Globus pallidus (tissue), 1 donor: Measurements from ENCODE around the gene GCFC2.
"Not testable (repeated sequence)": the region's sequence is repeated elsewhere in the genome, so short reads cannot be mapped to it uniquely, and the experiment has no call there.

ENCODE experiments used
- DNase-seq: peaks from one replicate; pipeline ENCODE4 v3.0.0-alpha.2; 2015; ENCODE audit warnings: low spot score

The GCFC2 gene

GRCh38 chr2:75710577-75711253 is at the start of gene GCFC2:
Gene GCFC2 (minus strand): TSS chr2:75710915. CDS start chr2:75710855, 60 bp downstream.
- DNase-seq: peak; percentile 85

GRCh38 chr2:75752828-75753227 is 42.1 kb upstream of the GCFC2 start:
- DNase-seq: no peak

GRCh38 chr2:75751824-75752468 is 41.2 kb upstream of the GCFC2 start:
- DNase-seq: no peak

GRCh38 chr2:75751360-75751759 is 40.6 kb upstream of the GCFC2 start:
- DNase-seq: no peak

- no peak for DNase-seq
Measured at GRCh38 chr2:75737961-75738360, 27.2 kb upstream of the GCFC2 start.

- no peak for DNase-seq
Measured at GRCh38 chr2:75736276-75736675, 25.6 kb upstream of the GCFC2 start.

- DNase-seq: no peak
Measured at GRCh38 chr2:75729861-75730260, 19.1 kb upstream of the GCFC2 start.

- no peak for DNase-seq
Measured at GRCh38 chr2:75728614-75729419, 18.1 kb upstream of the GCFC2 start.

GRCh38 chr2:75722687-75723086 is 12.0 kb upstream of the GCFC2 start:
- DNase-seq: no peak

- no peak for DNase-seq
Measured at GRCh38 chr2:75720525-75720924, 9.8 kb upstream of the GCFC2 start.

GRCh38 chr2:75719616-75720015 is 8.9 kb upstream of the GCFC2 start:
- DNase-seq: no peak

GRCh38 chr2:75716406-75716805 is 5.7 kb upstream of the GCFC2 start:
- DNase-seq: peak; percentile 54

- DNase-seq: not testable (repeated sequence)
Measured at GRCh38 chr2:75711590-75711989, 875 bp upstream of the GCFC2 start.

- DNase-seq: peak; percentile 35
Measured at GRCh38 chr2:75710220-75710576, 517 bp downstream of the GCFC2 start.

- no peak for DNase-seq
Measured at GRCh38 chr2:75709297-75709696, 1.4 kb downstream of the GCFC2 start.

- DNase-seq: no peak
Measured at GRCh38 chr2:75707901-75708300, 2.8 kb downstream of the GCFC2 start.

- no peak for DNase-seq
Measured at GRCh38 chr2:75705921-75706320, 4.8 kb downstream of the GCFC2 start.

GRCh38 chr2:75703589-75704287 is 7.0 kb downstream of the GCFC2 start:
- no peak for DNase-seq

- no peak for DNase-seq
Measured at GRCh38 chr2:75702593-75702992, 8.1 kb downstream of the GCFC2 start.

GRCh38 chr2:75698918-75699317 is 11.8 kb downstream of the GCFC2 start:
- no peak for DNase-seq

- DNase-seq: no peak
Measured at GRCh38 chr2:75688196-75688595, 22.5 kb downstream of the GCFC2 start.

GRCh38 chr2:75683430-75683829 is 27.3 kb downstream of the GCFC2 start:
- DNase-seq: not testable (repeated sequence)
